Activated naive CD4-positive, alpha-beta T cell treated with anti-CD3 and anti-CD28 coated beads, Interleukin-2, amount 50 U/mL, for 24 hours (primary cell): ENCODE data around the gene ATF7IP.
"Not testable (repeated sequence)": the region's sequence is repeated elsewhere in the genome, so short reads cannot be mapped to it uniquely, and the experiment has no call there.

Source experiments
- H3K27ac Mint-ChIP-seq: one replicate; pipeline ENCODE4 v1.8.0; 2021; ENCODE audit warnings: mild to moderate bottlenecking, mixed read lengths
- H3K27me3 Mint-ChIP-seq: one replicate; pipeline ENCODE4 v1.8.0; 2021; ENCODE audit warnings: mixed read lengths
- H3K36me3 Mint-ChIP-seq: one replicate; pipeline ENCODE4 v1.8.0; 2021; ENCODE audit warnings: mixed read lengths
- H3K4me1 Mint-ChIP-seq: one replicate; pipeline ENCODE4 v1.8.0; 2021; ENCODE audit warnings: mixed read lengths
- H3K4me3 Mint-ChIP-seq: one replicate; pipeline ENCODE4 v1.8.0; 2021; ENCODE audit warnings: mild to moderate bottlenecking, mixed read lengths
- H3K9me3 Mint-ChIP-seq: one replicate; pipeline ENCODE4 v1.8.0; 2021; ENCODE audit warnings: mixed read lengths

The ATF7IP gene

DNA sequence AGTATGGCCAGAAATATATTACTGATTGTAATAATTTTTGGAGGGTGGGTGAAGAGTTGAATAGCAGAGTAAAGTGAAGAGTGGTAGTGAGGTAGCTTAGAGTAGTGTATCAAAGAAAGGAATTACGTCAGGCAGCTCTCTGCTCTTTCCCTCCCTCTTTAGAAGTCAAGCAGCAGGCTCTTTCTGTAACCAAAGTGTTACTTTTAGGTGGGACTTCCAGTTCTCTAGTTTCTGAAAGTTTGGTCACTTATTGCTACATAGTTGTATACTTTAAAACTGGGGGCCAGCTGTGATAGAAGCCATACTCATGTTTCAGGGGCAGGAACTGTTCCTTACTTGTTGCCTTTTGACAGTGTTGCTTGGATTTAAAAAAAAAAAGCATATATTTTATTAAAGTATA lies 30.6 kb downstream of the ATF7IP start:
- Mint-ChIP-seq H3K9me3 (peaks cover 5% of the 10 kb centered on the region), H3K36me3 (peaks cover 8% of the 10 kb centered on the region), H3K27ac (peak overlapping the region; percentile 89), H3K4me1 (peaks cover 97% of the 10 kb centered on the region), H3K27me3 (no peaks in the 10 kb centered on the region), H3K4me3 (peak overlapping the region; percentile 69)

DNA sequence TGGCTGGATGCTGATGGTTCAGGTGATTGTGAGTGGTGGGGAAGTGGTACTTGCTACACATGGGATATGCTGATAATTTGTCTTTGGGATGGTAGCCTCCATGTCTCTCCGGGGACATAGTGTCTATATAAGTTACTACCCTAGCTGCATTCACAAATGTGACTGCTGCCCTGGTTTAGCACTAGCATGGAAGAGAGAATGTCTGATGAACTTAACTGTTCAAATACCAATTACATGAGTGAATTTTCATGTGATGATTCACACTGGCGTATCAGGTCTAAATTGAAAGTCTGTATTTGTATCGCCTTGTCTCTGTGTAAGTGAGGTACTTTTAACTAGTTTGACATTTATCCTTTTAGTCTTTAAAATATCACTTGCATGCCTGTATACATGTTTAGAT lies 34.4 kb downstream of the ATF7IP start:
- H3K4me3 Mint-ChIP-seq, result peak overlapping the region; percentile 79
- H3K4me1 Mint-ChIP-seq, result peaks cover 95% of the 10 kb centered on the region

DNA sequence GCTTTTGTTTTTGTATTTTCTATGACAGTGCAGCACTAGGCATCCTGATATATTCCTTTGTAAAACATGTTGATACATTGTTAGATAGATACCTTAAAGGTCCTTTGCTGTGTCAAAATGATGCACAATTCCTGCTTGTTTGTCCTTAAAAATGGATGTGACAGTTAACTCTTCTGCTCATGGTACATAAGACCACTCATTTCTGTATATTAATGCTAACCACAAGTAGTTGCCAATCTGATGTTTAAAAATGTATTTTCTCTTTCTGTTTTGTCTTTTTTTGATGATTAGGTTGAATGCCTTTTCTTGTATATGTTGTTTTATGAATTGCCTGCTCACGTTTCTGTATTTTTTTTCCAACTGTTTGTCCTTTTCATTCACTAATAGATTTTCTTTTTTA lies 35.1 kb downstream of the ATF7IP start:
- Mint-ChIP-seq H3K27ac (peak overlapping the region; percentile 80), H3K36me3 (peaks cover 13% of the 10 kb centered on the region), H3K9me3 (peaks cover 5% of the 10 kb centered on the region), H3K4me1 (peaks cover 95% of the 10 kb centered on the region), H3K4me3 (peak overlapping the region; percentile 79), H3K27me3 (no peaks in the 10 kb centered on the region)

More for the DNA sequence above, 34.4 kb downstream of the ATF7IP start:
- Mint-ChIP-seq H3K9me3 (peaks cover 5% of the 10 kb centered on the region), H3K36me3 (peaks cover 11% of the 10 kb centered on the region), H3K27ac (peak overlapping the region; percentile 89), H3K27me3 (no peaks in the 10 kb centered on the region)

DNA sequence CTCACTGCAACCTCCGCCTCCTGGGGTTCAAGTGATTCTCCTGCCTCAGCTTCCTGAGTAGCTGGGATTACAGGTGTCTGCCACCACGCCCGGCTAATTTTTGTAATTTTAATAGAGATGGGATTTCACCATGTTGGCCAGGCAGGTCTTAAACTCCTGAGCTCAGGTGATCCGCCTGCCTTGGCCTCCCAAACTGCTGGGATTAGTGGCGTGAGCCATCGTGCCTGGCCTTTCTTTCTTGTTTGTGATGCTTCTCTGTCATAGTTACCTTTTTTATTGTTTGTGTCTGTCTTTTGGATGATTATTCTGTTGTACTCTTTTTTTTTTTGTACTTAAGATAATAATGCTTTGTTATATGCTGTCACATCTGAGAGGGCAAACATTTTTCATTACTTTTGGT lies 35.8 kb downstream of the ATF7IP start:
- not testable (repeated sequence) for H3K9me3 Mint-ChIP-seq, H3K27me3 Mint-ChIP-seq
- Mint-ChIP-seq H3K4me1 (peaks cover 95% of the 10 kb centered on the region), H3K4me3 (peak overlapping the region; percentile 79), H3K36me3 (peaks cover 15% of the 10 kb centered on the region), H3K27ac (peak overlapping the region; percentile 80)

DNA sequence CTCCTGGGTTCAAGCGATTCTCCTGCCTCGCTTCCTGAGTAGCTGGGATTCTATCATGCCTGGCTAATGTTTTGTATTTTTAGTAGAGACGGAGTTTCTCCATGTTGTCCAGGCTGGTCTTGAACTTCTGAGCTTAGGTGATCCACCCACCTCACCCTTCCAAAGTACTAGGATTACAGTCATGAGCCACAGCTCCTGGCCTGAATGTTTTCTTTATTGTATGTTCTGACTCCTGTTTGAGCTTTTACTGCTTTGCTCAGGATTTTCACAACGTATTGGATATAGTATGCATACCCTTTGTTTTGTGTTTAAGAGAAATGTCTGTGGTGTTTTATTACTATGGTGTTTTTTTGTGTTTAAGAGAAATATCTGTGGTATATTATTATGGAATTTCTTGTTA lies 37.2 kb downstream of the ATF7IP start:
- Mint-ChIP-seq H3K27me3 (no peaks in the 10 kb centered on the region), H3K4me3 (peak overlapping the region; percentile 47), H3K27ac (peak overlapping the region; percentile 8), H3K9me3 (no peaks in the 10 kb centered on the region), H3K4me1 (peaks cover 86% of the 10 kb centered on the region), H3K36me3 (peaks cover 11% of the 10 kb centered on the region)

DNA sequence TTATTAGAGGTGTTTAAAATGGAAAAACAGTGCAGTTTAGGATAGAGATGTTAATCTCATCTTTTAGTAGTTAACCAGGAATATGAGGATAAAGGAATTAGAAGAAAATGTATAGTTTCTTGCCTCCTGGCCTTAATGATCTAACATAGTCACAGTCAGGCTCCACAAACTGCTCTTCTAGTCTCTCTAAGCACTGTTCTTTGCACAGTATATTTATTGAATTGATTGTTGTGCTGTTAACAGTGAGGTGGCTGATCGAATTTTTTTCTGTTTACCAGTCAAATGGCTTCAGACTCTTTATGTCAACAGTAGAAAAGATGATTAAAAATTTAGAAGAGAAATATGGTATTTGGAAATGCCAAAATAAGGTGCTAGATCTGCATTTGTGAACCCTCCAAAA lies 37.8 kb downstream of the ATF7IP start:
- peaks cover 13% of the 10 kb centered on the region for H3K36me3 Mint-ChIP-seq
- peak overlapping the region; percentile 91 for H3K27ac Mint-ChIP-seq
- peak overlapping the region; percentile 68 for H3K4me3 Mint-ChIP-seq

DNA sequence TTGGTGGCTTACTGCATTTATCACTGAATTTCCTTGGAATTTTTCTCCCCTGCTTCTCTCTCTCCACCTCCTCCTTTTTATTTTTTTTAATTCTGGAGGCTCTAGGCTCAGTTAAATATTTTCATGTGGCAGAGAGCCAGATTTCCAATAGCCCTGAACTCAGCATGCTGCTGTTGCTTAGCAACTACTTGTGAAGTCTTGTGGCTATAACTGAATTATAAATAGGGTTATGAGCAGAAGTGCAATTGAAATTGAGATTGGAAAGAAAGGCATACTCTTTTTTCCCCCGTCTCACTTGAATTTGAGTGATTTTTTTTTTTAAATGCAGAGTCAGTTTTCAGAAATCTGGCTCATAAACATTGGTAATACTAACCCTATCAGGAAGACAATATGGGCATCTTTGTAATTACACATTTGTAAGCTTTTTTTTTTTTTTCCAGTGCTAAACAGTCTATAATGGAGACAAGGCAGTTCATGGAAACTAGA lies 38.3 kb downstream of the ATF7IP start:
- Mint-ChIP-seq H3K27me3 (no peaks in the 10 kb centered on the region), H3K4me3 (peak overlapping the region; percentile 68), H3K4me1 (peaks cover 84% of the 10 kb centered on the region), H3K9me3 (no peaks in the 10 kb centered on the region), H3K36me3 (peaks cover 13% of the 10 kb centered on the region), H3K27ac (peak overlapping the region; percentile 91)

More for the DNA sequence above, 37.8 kb downstream of the ATF7IP start:
- H3K9me3 Mint-ChIP-seq, result no peaks in the 10 kb centered on the region
- no peaks in the 10 kb centered on the region for H3K27me3 Mint-ChIP-seq
- H3K4me1 Mint-ChIP-seq, result peaks cover 84% of the 10 kb centered on the region

DNA sequence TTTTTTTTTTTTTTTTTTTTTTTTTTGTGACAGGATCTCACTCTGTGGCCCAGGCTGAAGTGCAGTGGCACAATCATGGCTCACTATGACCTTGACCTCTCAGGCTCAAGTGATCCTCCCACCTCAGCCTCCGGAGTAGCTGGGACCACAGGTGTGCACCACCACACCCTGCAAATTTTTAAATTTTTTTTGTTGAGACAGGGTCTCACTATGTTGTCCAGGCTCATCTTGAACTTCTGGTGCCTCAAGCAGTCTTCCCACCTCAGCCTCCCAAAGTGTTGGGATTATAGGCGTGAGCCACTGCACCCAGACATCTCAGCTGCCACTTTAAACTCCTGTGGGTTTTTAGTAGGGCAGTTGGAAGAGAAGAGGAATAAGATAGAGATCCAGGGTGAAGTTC lies 39.9 kb downstream of the ATF7IP start:
- not testable (repeated sequence) for H3K27me3 Mint-ChIP-seq, H3K4me3 Mint-ChIP-seq, H3K9me3 Mint-ChIP-seq
- peaks cover 13% of the 10 kb centered on the region for H3K36me3 Mint-ChIP-seq
- peak overlapping the region; percentile 17 for H3K27ac Mint-ChIP-seq
- peaks cover 78% of the 10 kb centered on the region for H3K4me1 Mint-ChIP-seq

DNA sequence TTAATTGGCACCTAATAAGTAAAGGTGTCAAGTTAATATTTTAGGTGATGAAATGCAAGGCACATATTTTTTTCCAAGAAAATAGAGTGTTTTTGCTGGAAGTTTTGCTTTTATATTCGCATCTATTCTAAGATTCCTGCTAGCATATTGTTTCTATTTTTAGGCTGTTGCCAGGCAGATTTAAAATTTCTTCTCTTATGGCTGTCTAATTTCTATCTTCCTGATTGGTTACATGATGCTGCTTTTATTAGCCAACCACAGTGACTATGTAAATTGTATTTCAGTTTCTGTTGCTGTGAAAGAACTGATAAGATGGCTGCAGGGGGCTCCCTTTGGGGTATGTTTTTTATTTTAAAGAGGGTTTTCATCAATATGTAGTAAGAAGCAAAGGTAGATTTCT lies 42.7 kb downstream of the ATF7IP start:
- no peak overlapping the region for H3K4me3 Mint-ChIP-seq
- H3K36me3 Mint-ChIP-seq, result peaks cover 10% of the 10 kb centered on the region
- H3K4me1 Mint-ChIP-seq, result peaks cover 76% of the 10 kb centered on the region
- peak overlapping the region; percentile 75 for H3K27ac Mint-ChIP-seq
- H3K9me3 Mint-ChIP-seq, result no peaks in the 10 kb centered on the region
- no peaks in the 10 kb centered on the region for H3K27me3 Mint-ChIP-seq

DNA sequence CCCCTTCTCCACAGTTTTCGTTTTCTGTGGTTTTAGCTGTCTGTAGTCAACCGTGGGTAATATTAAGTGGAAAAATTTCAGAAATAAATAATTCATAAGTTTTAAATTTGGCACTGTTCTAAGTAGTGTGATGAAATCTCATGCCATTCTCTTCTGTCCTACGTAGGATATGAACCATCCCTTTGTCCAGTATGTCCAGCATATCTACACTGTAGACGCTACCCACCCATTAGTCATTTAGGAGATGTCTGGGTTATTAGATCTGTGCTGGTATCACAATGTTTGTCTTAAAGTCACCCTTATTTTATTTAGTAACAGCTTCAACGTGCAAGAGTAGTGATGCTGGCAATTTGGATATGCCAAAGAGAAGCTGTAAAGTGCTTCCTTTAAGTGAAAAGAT lies 44.7 kb downstream of the ATF7IP start:
- Mint-ChIP-seq H3K4me3 (no peak overlapping the region), H3K27me3 (no peaks in the 10 kb centered on the region), H3K4me1 (peaks cover 76% of the 10 kb centered on the region), H3K27ac (no peak overlapping the region), H3K36me3 (peaks cover 8% of the 10 kb centered on the region), H3K9me3 (no peaks in the 10 kb centered on the region)

DNA sequence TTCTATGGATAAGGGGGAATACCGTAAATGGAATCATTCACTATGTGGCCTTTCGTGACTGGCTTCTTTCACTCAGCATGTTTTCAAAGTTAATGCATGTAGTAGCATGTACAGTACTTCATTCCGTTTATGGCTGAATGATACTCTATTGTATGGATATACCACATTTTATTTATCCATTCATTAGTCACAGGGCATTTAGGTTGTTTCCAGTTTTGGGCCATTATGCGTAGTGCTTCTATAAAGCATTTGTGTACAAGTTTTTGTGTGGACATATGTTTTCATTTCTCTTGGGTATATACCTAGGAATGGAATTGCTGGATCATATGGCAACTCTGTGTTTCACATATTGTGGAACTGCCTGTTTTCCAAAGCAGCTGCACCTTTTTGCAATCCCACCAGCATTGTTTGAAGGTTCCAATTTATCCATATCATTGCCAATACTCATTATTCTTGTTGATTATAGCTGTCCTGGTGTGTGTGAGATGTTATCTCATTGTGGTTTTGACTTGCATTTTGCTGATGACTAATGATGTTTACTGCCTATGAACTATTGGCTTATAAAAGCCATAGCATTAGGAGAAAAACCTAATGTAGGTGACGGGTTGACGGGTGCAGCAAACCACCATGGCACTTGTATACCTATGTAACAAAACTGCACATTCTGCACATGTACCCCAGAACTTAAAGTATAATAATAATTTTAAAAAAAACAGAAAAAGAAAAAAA lies 45.5 kb downstream of the ATF7IP start:
- peak overlapping the region; percentile 63 for H3K27ac Mint-ChIP-seq
- peaks cover 75% of the 10 kb centered on the region for H3K4me1 Mint-ChIP-seq
- H3K36me3 Mint-ChIP-seq, result peaks cover 5% of the 10 kb centered on the region
- H3K4me3 Mint-ChIP-seq, result no peak overlapping the region
- H3K9me3 Mint-ChIP-seq, result no peaks in the 10 kb centered on the region
- no peaks in the 10 kb centered on the region for H3K27me3 Mint-ChIP-seq

DNA sequence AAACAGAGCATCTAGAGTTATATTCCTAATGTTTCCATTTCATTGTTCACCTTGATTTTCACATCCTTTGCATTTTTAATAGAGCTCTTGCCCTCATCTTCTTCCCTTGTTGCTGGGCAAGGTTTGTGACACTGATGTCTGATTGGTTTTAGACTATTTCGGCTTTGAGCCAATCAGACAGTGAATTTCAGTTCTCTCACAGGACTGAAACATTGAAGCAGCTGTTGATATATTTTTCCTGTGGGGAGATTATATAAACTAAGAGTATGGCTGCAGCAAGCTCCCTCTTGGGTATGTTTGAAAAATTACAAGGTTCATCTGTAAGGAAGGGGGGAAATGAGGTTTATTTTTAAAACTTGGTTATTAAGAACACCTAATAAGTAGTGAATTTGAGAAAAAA lies 51.2 kb downstream of the ATF7IP start:
- peaks cover 9% of the 10 kb centered on the region for H3K36me3 Mint-ChIP-seq
- H3K9me3 Mint-ChIP-seq, result no peaks in the 10 kb centered on the region
- H3K27me3 Mint-ChIP-seq, result no peaks in the 10 kb centered on the region
- H3K27ac Mint-ChIP-seq, result peak overlapping the region; percentile 76
- H3K4me1 Mint-ChIP-seq, result peaks cover 74% of the 10 kb centered on the region
- H3K4me3 Mint-ChIP-seq, result peak overlapping the region; percentile 50

DNA sequence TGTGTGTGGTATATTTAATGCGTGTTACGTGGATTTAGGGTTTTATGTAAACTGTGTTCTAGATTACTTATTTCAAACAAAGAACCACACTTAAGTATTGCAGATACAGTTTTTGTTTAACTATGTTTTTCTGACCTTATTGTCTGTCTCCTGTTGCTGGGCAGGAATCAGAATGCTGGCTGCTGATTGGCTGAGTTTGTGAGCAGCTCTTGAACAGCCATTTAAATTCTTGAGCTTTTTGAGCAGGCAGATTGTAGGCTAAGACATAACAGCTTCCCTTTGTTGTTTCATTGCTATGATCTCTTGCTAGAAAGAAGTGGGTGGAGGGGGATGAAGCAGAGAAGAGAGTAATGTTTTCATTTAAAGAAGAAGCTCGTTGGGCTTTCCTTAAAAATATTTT lies 52.2 kb downstream of the ATF7IP start:
- H3K4me3 Mint-ChIP-seq, result peak overlapping the region; percentile 87
- no peaks in the 10 kb centered on the region for H3K9me3 Mint-ChIP-seq
- H3K27me3 Mint-ChIP-seq, result no peaks in the 10 kb centered on the region
- H3K27ac Mint-ChIP-seq, result peak overlapping the region; percentile 96
- peaks cover 17% of the 10 kb centered on the region for H3K36me3 Mint-ChIP-seq
- peaks cover 73% of the 10 kb centered on the region for H3K4me1 Mint-ChIP-seq

DNA sequence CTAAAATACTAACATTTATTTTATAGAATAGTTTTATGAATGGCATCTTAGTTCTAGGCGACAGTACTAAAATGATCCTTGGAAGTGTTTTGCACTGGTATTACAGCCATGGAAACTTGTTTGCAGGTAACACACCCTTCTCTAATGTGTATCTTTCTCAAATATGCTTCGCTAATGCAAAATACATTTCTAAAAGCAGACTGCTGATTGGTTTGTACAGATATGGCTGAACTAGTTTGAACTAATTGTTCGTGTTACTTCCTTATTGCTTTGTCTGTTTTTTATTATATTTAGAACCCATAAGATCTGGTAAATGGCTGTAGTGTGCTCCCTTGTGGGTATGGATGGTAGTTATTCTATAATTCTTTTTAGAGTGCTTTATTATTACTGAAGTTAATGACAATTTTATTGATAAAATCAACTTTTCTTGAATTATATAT lies 53.0 kb downstream of the ATF7IP start:
- no peaks in the 10 kb centered on the region for H3K27me3 Mint-ChIP-seq
- peak overlapping the region; percentile 65 for H3K27ac Mint-ChIP-seq
- peak overlapping the region; percentile 55 for H3K4me3 Mint-ChIP-seq
- peaks cover 17% of the 10 kb centered on the region for H3K36me3 Mint-ChIP-seq
- H3K4me1 Mint-ChIP-seq, result peaks cover 73% of the 10 kb centered on the region
- H3K9me3 Mint-ChIP-seq, result no peaks in the 10 kb centered on the region

DNA sequence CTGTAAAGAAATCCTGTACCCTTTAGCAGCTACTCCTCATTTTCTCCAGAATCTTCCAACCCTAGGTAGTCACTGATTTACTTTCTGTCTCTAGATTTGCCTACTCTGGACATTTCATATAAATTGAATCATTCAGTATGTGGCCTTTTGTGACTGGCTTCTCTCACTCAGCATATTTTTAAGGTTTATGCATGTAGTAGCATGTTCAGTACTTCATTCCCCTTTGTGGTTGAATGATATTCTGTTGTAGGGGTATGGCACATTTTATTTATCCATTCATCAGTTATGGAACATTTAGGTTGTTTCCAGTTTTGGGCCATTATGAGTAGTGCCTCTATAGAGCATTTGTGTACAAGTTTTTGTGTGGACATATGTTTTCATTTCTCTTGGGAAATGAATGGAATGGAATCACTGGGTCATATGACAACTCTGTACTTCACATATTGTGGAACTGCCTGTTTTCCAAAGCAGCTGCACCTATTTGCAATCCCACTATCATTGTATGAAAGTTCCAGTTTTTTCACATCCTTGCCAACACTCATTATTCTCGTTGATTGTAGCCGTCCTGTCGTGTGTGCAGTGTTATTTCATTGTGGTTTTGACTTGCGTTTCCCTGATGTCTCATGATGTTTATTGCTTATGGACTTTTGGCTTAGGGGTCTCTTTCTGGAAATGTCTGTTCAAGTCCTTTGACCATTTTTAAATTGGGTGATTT lies 57.2 kb downstream of the ATF7IP start:
- Mint-ChIP-seq H3K4me3 (no peak overlapping the region), H3K9me3 (no peaks in the 10 kb centered on the region), H3K27me3 (no peaks in the 10 kb centered on the region), H3K4me1 (peaks cover 78% of the 10 kb centered on the region), H3K27ac (no peak overlapping the region), H3K36me3 (peaks cover 43% of the 10 kb centered on the region)

DNA sequence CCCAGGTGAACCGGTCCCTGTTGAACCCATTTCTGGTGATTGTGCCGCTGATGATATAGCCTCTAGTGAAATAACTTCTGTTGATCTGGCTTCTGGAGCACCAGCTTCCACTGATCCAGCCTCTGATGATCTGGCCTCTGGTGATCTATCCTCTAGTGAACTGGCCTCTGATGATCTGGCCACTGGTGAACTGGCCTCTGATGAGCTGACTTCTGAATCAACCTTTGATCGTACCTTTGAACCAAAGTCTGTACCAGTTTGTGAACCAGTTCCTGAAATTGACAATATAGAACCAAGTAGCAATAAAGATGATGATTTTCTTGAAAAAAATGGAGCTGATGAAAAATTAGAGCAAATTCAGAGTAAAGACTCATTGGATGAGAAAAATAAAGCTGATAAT lies 59.1 kb downstream of the ATF7IP start:
- Mint-ChIP-seq H3K9me3 (peaks cover 2% of the 10 kb centered on the region), H3K27me3 (no peaks in the 10 kb centered on the region), H3K4me1 (peaks cover 86% of the 10 kb centered on the region), H3K36me3 (peaks cover 51% of the 10 kb centered on the region), H3K4me3 (peak overlapping the region; percentile 16), H3K27ac (peak overlapping the region; percentile 47)
